Right cardiac atrium (tissue), 5 donors: Measurements from ENCODE around the gene PHLPP2. TPM values are rescaled to one million over a fixed set of nuclear protein-coding genes. Genes with fewer than 3 reads are reported as not detected.

Experiments
- ATAC-seq, 2 donors: fragments of 200-7000 bp; cut with Tn5 transposase; one replicate each; pipeline versions ENCODE4 v1.8.0 to v1.9.1; 2020; ENCODE audit warnings: moderate library complexity in 2 of 2, mild to moderate bottlenecking in 1 of 2
- DNase-seq, 3 donors: peaks; one replicate each; pipeline ENCODE4 v3.0.0-alpha.2; 2020
- H3K27ac ChIP-seq: one replicate; pipeline ENCODE4 v1.5.1; 2013; ENCODE audit warnings: mild to moderate bottlenecking, low read length, control low read depth, moderate library complexity
- H3K27me3 ChIP-seq: one replicate; pipeline ENCODE4 v1.6.1; 2013; ENCODE audit not compliant: control insufficient read depth, insufficient read depth
- H3K4me1 ChIP-seq: one replicate; pipeline ENCODE4 v1.6.1; 2013; ENCODE audit warnings: low read length; ENCODE audit not compliant: control insufficient read depth, insufficient read depth
- H3K4me3 ChIP-seq: one replicate; pipeline ENCODE4 v1.5.1; 2013; ENCODE audit warnings: low read length, control low read depth
- H3K9me3 ChIP-seq: one replicate; pipeline ENCODE4 v1.6.1; 2013; ENCODE audit warnings: low read length; ENCODE audit not compliant: control insufficient read depth
- WGBS: extraction: QIAGEN DNeasy Blood & Tissue Kit; methylation state at CpG from one replicate; pipeline ENCODE4 v1.1.7; 2013; 5-methylcytosine and 5-hydroxymethylcytosine counted together
- intact Hi-C, 4 donors: fragments of 100-400 bp; cut with DNase I; formaldehyde crosslinking; loops; one replicate each; pipeline versions ENCODE4 v1.11.0 to v1.14.0; 2022 to 2023
- polyA plus RNA-seq: library from polyadenylated mRNA; stranded (reverse); fragments of 200-250 nt; gene quantifications from one replicate; pipeline ENCODE4 v1.2.3, GENCODE V29; 2013
- total RNA-seq, 4 donors: library from RNA; stranded (reverse); fragmentation: NEBNext Ultra II Directional; extraction: Animal tissue kit (Norgen Biotek cat#: 25700); gene quantifications; one replicate each; pipeline ENCODE4 v1.2.1, GENCODE V29; 2021
- donor health status: healthy with polysubstance abuse.
- donor health status: DM: no; HTN: yes; CAD: no.
- donor health status: DM: no; HTN: no; CAD: no.
- donor health status: DM: no; HTN: yes; CAD: no; lungs with severe emphysema.
- donor health status: DM: yes; HTN: yes; CAD: no.

Gene PHLPP2
- total and polyA plus RNA-seq, 5 donors = 1.9 to 6.8 (median 6.5) TPM

DNA sequence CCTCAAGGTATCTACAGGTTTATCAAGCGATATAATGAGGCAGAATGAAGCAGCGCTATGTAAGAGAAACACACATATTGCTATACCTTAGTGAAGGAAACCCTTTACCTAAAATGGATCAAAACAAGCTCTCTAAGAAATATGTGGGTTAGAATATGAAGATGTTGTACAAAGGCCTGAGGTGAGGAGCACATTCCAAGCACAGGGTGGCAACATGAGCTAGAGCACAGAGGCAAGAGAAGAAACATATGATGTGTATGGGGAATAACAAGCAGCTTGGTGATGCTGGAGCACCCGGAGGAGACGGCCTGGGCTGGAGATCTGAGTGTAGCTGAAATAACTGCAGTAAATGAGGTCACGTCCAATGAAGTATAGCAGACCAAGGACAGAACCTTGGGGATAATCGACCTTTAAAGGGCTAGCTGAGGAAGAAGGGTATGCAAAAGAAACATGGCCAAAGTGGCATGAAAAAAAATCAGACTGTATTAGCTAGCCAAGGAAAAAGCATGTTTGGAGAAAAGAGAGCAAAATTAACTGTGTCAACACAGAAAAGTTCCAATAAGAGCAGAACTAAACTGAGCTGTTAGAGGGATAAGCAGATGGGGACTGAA is 54.5 kb downstream of the PHLPP2 start:
- H3K4me3 ChIP-seq = no peak overlapping the region
- H3K9me3 ChIP-seq = no peaks in the 10 kb centered on the region
- DNase-seq (no peak), ATAC-seq (no peak)
- H3K27ac ChIP-seq = no peak overlapping the region
- 91% methylated on average over 6 of the region's 6 CpGs for WGBS
- intact Hi-C loops = no loop called here
- no peaks in the 10 kb centered on the region for H3K4me1 ChIP-seq
- no peaks in the 10 kb centered on the region for H3K27me3 ChIP-seq

DNA sequence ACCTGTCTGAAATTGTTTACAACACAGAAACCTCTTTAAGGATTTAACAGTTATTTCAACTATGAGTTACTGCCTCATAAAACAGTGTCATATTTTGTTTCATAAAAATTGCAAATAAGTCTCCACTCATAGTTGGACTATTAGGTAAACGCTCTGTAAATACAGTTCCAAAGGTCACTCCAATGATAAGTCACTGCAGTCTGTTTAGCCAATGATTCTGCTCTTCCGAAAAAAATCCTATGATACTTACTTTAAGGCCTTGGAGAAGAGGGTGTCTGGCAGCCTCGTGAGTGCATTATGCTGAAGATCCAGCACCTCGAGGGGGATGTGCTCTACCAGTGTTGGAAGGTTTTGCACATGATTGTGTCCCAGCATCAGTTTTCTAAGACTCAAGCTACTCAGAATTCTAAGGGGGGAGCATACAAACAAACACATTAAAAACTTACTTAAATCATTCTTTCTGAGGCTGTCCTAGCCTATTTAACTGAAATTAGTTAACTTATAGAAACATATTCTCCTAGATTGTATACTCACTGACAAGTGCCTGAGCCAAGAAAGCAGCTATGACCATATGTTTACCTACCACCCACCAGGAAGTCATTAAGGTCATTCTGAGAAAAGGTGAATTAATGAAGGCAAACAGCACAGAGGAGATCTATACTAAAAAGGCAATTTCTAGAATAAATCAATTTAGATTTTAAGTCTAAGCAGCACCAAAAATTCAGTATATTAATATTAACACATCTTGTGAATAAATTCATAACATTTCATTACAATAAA is 57.4 kb downstream of the PHLPP2 start:
- DNase-seq (no peak), ATAC-seq (no peak)
- WGBS = 69% methylated on average over 4 of the region's 4 CpGs
- H3K27me3 ChIP-seq = no peaks in the 10 kb centered on the region
- no peaks in the 10 kb centered on the region for H3K4me1 ChIP-seq
- H3K4me3 ChIP-seq = no peak overlapping the region
- H3K9me3 ChIP-seq = no peaks in the 10 kb centered on the region
- H3K27ac ChIP-seq = no peak overlapping the region
- intact Hi-C loops = no loop called here

DNA sequence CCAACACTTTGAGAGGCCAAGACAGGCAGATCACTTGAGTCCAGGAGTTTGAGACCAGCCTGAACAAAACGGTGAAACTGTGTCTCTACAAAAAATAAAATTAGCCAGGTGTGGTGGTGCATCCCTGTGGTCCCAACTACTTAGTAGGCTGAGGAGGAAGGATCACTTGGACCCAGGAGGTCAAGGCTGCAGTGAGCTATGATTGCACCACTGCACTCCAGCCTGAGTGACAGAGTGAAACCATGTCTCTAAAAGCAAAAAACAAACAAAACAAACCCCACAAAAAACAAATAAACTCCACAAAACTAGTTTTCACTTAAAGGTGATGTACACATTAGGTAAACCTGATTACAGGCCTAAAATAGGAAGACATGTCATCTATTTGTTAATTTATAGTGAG is 58.2 kb downstream of the PHLPP2 start:
- intact Hi-C loops = no loop called here
- DNase-seq (no peak), ATAC-seq (no peak)
- Histone ChIP-seq H3K4me1 (no peaks in the 10 kb centered on the region), H3K9me3 (no peaks in the 10 kb centered on the region), H3K27me3 (no peaks in the 10 kb centered on the region), H3K4me3 (no peak overlapping the region), H3K27ac (no peak overlapping the region)
- 87% methylated on average over 1 of the region's 1 CpG for WGBS

DNA sequence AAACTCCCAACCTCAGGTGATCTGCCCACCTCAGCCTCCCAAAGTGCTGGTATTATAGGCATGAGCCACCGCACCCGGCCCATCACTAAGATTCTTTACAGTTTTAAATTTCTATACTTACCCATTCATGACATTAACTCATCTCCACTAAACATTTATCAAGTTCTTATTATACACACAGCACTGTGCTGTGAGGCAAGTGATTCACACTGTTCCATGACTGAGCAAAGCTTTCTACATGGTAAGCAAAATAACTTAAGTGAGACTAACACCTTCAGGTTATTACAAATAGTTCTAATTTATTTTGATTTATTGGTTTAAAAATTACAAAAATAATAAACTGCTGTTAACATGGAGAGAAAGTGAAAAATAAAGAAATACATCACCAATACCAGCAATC is 65.0 kb downstream of the PHLPP2 start:
- DNase-seq (no peak), ATAC-seq (no peak)
- Histone ChIP-seq H3K4me1 (no peaks in the 10 kb centered on the region), H3K4me3 (no peak overlapping the region), H3K9me3 (no peaks in the 10 kb centered on the region), H3K27ac (no peak overlapping the region), H3K27me3 (no peaks in the 10 kb centered on the region)
- WGBS = 100% methylated on average over 2 of the region's 2 CpGs
- intact Hi-C loops = no loop called here

DNA sequence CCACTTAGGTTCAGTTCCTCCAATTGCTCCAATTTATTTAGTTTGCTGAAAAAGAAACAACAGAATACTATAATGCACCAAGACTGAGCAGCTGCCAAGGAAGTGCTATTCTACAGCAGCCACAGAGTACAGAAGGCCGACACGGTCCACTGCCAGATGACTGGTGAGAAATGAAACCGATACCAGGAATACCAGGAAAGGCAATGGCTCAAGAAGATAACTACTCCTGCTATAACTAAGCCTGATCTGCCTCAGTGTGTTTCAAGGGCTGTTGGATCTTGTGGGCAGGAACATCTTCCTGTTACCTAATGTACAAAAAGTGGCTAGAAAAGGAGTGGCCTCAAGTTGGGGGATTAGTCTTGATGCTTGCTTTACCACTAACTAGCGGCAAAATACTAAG is 65.7 kb downstream of the PHLPP2 start:
- Histone ChIP-seq H3K27me3 (no peaks in the 10 kb centered on the region), H3K9me3 (no peaks in the 10 kb centered on the region), H3K4me3 (no peak overlapping the region), H3K4me1 (no peaks in the 10 kb centered on the region), H3K27ac (no peak overlapping the region)
- ATAC-seq (no peak), DNase-seq (no peak)
- intact Hi-C loops = no loop called here
- WGBS = 89% methylated on average over 4 of the region's 4 CpGs

DNA sequence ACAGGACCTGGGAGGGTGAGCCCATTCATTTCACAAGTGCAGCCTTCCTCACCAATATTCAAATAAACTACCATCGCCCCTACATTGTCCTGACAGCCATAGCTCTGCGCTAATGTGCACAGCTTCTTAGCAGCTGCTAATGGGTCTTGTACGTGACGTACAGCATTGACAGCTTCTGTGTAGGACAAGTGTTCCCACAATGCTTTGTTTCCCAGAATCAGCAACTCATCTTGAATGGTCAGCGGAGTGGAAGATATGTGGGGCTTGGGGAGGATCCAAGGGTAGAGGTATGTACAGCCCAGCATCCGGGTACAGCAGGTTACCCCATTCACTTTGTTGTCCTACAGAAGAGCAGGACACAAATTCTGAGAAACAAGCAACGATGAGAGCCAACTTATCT is 74.8 kb downstream of the PHLPP2 start:
- no peaks in the 10 kb centered on the region for H3K4me1 ChIP-seq
- no peaks in the 10 kb centered on the region for H3K9me3 ChIP-seq
- no peaks in the 10 kb centered on the region for H3K27me3 ChIP-seq
- intact Hi-C loops = no loop called here
- H3K27ac ChIP-seq = no peak overlapping the region
- WGBS = 95% methylated on average over 7 of the region's 7 CpGs
- ATAC-seq (no peak), DNase-seq (no peak)
- H3K4me3 ChIP-seq = no peak overlapping the region

DNA sequence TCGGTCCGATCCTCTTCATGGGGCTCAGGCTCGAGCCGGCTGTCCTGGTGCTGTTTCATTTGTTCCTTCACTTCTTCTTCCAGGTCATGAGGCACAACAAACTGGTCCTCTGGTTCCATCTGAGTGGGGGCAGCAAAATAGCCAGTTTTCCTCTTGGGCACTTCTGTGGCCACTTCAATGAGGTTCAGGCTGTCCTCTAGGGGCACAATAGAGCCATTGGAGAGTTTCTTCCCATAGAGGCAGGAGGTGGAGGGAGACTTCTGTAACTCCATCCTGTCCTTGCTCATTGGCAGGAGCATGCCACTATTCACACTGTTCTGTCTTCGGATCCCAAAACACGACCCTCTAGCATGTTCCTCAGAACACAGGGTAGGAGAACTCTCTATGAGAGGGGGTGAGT is 75.6 kb downstream of the PHLPP2 start:
- Histone ChIP-seq H3K4me3 (no peak overlapping the region), H3K27ac (no peak overlapping the region), H3K9me3 (no peaks in the 10 kb centered on the region), H3K4me1 (no peaks in the 10 kb centered on the region), H3K27me3 (no peaks in the 10 kb centered on the region)
- no peak for DNase-seq
- 89% methylated on average over 6 of the region's 6 CpGs for WGBS
- no peak for ATAC-seq
- intact Hi-C loops = no loop called here

DNA sequence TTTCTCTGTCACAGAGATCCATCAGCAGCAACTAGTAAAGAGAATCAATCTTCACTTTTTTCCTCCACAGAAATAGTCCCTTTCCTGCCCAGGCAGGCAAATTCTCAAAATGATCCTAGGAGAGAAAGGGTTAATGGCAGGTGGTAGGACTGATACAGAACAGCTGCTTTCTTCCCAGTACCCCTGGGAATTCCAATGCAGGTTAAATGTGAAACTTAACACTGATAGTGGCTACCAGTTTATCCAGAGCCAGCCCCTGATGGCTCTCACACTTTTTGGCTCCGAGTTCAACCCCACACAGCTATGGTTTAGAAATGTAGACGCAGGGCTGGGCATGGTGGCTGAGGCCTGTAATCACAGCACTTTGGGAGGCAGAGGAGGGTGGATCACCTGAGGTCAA is 76.3 kb downstream of the PHLPP2 start:
- H3K27ac ChIP-seq = no peak overlapping the region
- H3K4me3 ChIP-seq = no peak overlapping the region
- 76% methylated on average over 2 of the region's 2 CpGs for whole genome bisulfite sequencing
- no peaks in the 10 kb centered on the region for H3K9me3 ChIP-seq
- H3K4me1 ChIP-seq = no peaks in the 10 kb centered on the region
- intact Hi-C loops = no loop called here
- H3K27me3 ChIP-seq = no peaks in the 10 kb centered on the region
- ATAC-seq (no peak), DNase-seq (no peak)

DNA sequence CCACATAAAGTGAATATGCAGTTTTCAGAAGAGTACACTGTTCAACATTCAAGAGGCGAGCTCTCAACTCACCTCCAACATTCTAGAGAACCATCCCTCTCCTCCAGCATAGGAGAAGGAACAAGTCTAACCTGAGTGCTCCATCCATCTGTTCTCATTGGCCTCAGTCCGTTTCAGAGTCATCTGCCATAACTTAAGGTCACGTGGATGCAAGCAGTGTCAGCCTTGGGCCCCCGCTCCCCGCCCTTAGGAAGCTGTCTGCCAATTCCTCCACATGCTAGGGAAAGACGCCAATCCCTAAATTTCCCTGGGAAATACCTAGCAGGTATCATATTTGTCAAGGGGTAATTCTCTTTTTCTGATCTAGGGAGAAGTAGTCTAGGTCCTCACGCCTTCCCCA is 77.1 kb downstream of the PHLPP2 start:
- WGBS = 75% methylated on average over 7 of the region's 7 CpGs
- ATAC-seq = no peak
- Histone ChIP-seq H3K27ac (no peak overlapping the region), H3K27me3 (no peaks in the 10 kb centered on the region), H3K4me3 (no peak overlapping the region), H3K4me1 (no peaks in the 10 kb centered on the region), H3K9me3 (no peaks in the 10 kb centered on the region)
- DNase-seq = no peak
- intact Hi-C loops = no loop called here

DNA sequence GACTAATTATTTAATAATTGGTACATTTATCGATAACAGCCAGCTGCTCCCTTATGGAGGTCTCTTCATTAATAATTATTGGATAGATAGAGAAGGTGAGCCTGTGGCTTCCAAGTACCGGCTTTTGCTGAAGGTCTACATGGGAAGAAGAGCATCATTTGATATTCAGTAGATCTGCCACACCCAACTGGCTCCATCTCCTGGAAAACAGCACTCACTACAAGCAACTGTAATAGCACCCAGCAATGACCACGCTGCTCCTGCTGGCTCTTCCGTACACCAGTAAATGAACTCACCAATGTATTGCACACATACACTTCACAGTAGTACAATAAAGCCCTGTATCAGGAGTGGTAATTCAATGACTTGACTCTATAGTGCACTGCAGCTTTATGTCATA is 79.1 kb downstream of the PHLPP2 start:
- no peaks in the 10 kb centered on the region for H3K27me3 ChIP-seq
- 77% methylated on average over 4 of the region's 4 CpGs for WGBS
- H3K4me1 ChIP-seq = no peaks in the 10 kb centered on the region
- H3K4me3 ChIP-seq = no peak overlapping the region
- ATAC-seq (no peak), DNase-seq (no peak)
- H3K9me3 ChIP-seq = no peaks in the 10 kb centered on the region
- H3K27ac ChIP-seq = no peak overlapping the region
- intact Hi-C loops = no loop called here

DNA sequence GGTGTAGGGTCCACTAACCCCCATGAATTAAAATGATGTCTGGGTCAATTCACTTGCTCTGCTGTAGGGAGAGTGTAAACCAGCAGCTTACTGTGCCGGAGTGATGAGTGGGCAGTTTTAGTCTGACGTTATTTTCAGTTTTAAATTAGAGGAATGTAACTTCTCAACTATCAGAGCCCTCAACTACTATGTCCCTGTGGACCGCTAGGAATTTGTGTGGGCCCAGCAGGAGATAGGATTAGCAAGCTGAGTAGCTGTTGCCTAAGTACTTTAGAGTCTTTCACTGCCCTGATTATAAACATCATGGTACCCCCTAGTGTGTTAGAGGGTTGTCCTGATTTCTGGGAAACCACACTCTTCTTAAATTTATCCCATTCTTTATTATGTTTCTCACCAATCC is 87.1 kb downstream of the PHLPP2 start:
- intact Hi-C loops = no loop called here
- peak; percentile 67 for ATAC-seq
- Histone ChIP-seq H3K4me1 (no peaks in the 10 kb centered on the region), H3K9me3 (no peaks in the 10 kb centered on the region), H3K27ac (no peak overlapping the region), H3K4me3 (no peak overlapping the region), H3K27me3 (no peaks in the 10 kb centered on the region)
- 38% methylated on average over 3 of the region's 3 CpGs for WGBS
- no peak for DNase-seq
